DND-41 (cell line): ENCODE data around the gene VAMP7.

Experiments used
- ATAC-seq: fragments of 200-7000 bp; cut with Tn5 transposase; 3 replicates; pipeline ENCODE4 v1.9.1; 2021; ENCODE audit warnings: low read depth; ENCODE audit not compliant: insufficient read depth
- DNase-seq: peaks from one replicate; pipeline ENCODE4 v3.0.0-alpha.2; 2020
- H2AFZ ChIP-seq: 2 replicates; pipeline ENCODE4 v1.6.0; 2012; ENCODE audit warnings: low read depth, low read length
- H3K27ac ChIP-seq: 2 replicates; pipeline ENCODE4 v1.5.1; 2012; ENCODE audit warnings: low read length, inconsistent platforms
- H3K27me3 ChIP-seq: fragments of 200-600 bp; sonication (generic); 2 replicates; pipeline ENCODE4 v1.6.0; 2012; ENCODE audit warnings: low read length, mild to moderate bottlenecking, inconsistent platforms; ENCODE audit not compliant: insufficient read depth, poor library complexity
- H3K36me3 ChIP-seq: 2 replicates; pipeline ENCODE4 v1.5.1; 2012; ENCODE audit warnings: low read length, inconsistent platforms; ENCODE audit not compliant: insufficient read depth
- H3K4me1 ChIP-seq: 2 replicates; pipeline ENCODE4 v1.5.1; 2012; ENCODE audit warnings: mild to moderate bottlenecking, low read length; ENCODE audit not compliant: insufficient read depth
- H3K4me2 ChIP-seq: 2 replicates; pipeline ENCODE4 v1.6.0; 2012; ENCODE audit warnings: mild to moderate bottlenecking, moderate library complexity, low read length, inconsistent platforms; ENCODE audit not compliant: insufficient read depth
- H3K4me3 ChIP-seq, 2 experiments: fragments of 200-600 bp in 1 of 2; shearing (Covaris generic) in 1 of 2; 2 replicates each; pipeline ENCODE4 v1.5.1; 2012 to 2016; ENCODE audit warnings: inconsistent platforms in 2 of 2, low read length in 2 of 2, mild to moderate bottlenecking in 2 of 2, low read depth in 1 of 2, moderate library complexity in 1 of 2
- H3K79me2 ChIP-seq: 2 replicates; pipeline ENCODE4 v1.6.0; 2012; ENCODE audit warnings: low read length, inconsistent platforms; ENCODE audit not compliant: insufficient read depth
- H3K9ac ChIP-seq: 2 replicates; pipeline ENCODE4 v1.6.0; 2012; ENCODE audit warnings: low read depth, mild to moderate bottlenecking, inconsistent platforms, low read length, moderate library complexity
- H3K9me3 ChIP-seq: 2 replicates; pipeline ENCODE4 v1.5.1; 2012; ENCODE audit warnings: low read length, moderate library complexity, mild to moderate bottlenecking, inconsistent platforms; ENCODE audit not compliant: insufficient read depth, severe bottlenecking
- H4K20me1 ChIP-seq: 2 replicates; pipeline ENCODE4 v1.6.0; 2012; ENCODE audit warnings: low read length; ENCODE audit not compliant: insufficient read depth
- EZH2 ChIP-seq: IDR thresholded peaks from 3 replicates; pipeline ENCODE4 v1.6.1; 2012; ENCODE audit warnings: borderline replicate concordance, low read depth, mild to moderate bottlenecking, moderate library complexity, low read length, inconsistent platforms; ENCODE audit not compliant: severe bottlenecking
- TF ChIP-seq, protein P1 (sequence below): IDR thresholded peaks from 2 replicates; pipeline ENCODE4 v1.5.1; 2012; ENCODE audit warnings: borderline replicate concordance, low read length, moderate library complexity, mild to moderate bottlenecking; ENCODE audit not compliant: poor library complexity, severe bottlenecking; ENCODE audit errors: extremely low read depth

Gene VAMP7

DNA sequence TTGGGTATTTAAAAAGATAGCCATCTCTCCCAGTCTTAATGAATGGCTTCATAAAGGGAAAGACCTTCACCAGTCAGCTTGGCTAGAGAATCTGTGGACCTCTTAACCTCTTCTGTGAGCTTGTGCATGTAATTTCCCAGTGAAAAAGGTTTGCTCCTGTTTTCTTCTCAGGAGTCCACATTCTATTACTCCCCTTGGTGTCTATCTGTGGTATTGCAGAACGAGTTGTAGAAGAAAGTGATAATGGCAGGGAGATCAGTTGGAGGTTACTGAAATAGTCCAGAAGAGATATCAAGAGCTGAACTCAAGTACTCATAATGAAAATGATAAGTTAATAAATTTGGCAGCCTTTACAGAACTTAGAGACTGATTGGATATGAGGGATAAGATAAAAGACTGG is 16.5 kb upstream of the VAMP7 start:
- Histone ChIP-seq H3K27ac (no peak overlapping the region), H3K9ac (no peak overlapping the region), H3K4me3 (no peak overlapping the region), H4K20me1 (no peaks in the 10 kb centered on the region), H3K79me2 (no peaks in the 10 kb centered on the region), H2AFZ (no peak overlapping the region), H3K36me3 (no peaks in the 10 kb centered on the region), H3K4me1 (no peaks in the 10 kb centered on the region), H3K4me2 (no peak overlapping the region), H3K27me3 (no peaks in the 10 kb centered on the region), H3K9me3 (peaks cover 8% of the 10 kb centered on the region)
- DNase-seq (no peak), ATAC-seq (no peak)
- TF ChIP-seq EZH2 = no peak
- TF ChIP-seq, protein P1, sequence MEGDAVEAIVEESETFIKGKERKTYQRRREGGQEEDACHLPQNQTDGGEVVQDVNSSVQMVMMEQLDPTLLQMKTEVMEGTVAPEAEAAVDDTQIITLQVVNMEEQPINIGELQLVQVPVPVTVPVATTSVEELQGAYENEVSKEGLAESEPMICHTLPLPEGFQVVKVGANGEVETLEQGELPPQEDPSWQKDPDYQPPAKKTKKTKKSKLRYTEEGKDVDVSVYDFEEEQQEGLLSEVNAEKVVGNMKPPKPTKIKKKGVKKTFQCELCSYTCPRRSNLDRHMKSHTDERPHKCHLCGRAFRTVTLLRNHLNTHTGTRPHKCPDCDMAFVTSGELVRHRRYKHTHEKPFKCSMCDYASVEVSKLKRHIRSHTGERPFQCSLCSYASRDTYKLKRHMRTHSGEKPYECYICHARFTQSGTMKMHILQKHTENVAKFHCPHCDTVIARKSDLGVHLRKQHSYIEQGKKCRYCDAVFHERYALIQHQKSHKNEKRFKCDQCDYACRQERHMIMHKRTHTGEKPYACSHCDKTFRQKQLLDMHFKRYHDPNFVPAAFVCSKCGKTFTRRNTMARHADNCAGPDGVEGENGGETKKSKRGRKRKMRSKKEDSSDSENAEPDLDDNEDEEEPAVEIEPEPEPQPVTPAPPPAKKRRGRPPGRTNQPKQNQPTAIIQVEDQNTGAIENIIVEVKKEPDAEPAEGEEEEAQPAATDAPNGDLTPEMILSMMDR = peak; percentile 39

GRCh38 chrX:155865193-155865592 is 16.0 kb upstream of the VAMP7 start:
- H3K27ac ChIP-seq = no peak overlapping the region
- no peak overlapping the region for H3K4me3 ChIP-seq
- DNase-seq (no peak), ATAC-seq (no peak)
- no peak overlapping the region for H2AFZ ChIP-seq
- H4K20me1 ChIP-seq = no peaks in the 10 kb centered on the region
- TF ChIP-seq, protein P1 = no peak
- no peak for TF ChIP-seq EZH2
- H3K9ac ChIP-seq = no peak overlapping the region
- H3K4me2 ChIP-seq = no peak overlapping the region
- H3K4me1 ChIP-seq = no peaks in the 10 kb centered on the region
- peaks cover 8% of the 10 kb centered on the region for H3K9me3 ChIP-seq
- no peaks in the 10 kb centered on the region for H3K36me3 ChIP-seq
- no peaks in the 10 kb centered on the region for H3K27me3 ChIP-seq
- H3K79me2 ChIP-seq = no peaks in the 10 kb centered on the region

- no peak overlapping the region for H3K4me2 ChIP-seq
- no peak for TF ChIP-seq EZH2
- TF ChIP-seq, protein P1 = no peak
- ATAC-seq (no peak), DNase-seq (no peak)
- no peaks in the 10 kb centered on the region for H3K79me2 ChIP-seq
- H2AFZ ChIP-seq = no peak overlapping the region
- H3K9ac ChIP-seq = no peak overlapping the region
- no peaks in the 10 kb centered on the region for H3K36me3 ChIP-seq
- H3K4me1 ChIP-seq = no peaks in the 10 kb centered on the region
- H3K27me3 ChIP-seq = no peaks in the 10 kb centered on the region
- H3K9me3 ChIP-seq = peaks cover 8% of the 10 kb centered on the region
- no peak overlapping the region for H3K4me3 ChIP-seq
- no peaks in the 10 kb centered on the region for H4K20me1 ChIP-seq
- no peak overlapping the region for H3K27ac ChIP-seq
Observed at GRCh38 chrX:155867821-155868220, 13.3 kb upstream of the VAMP7 start.

DNA sequence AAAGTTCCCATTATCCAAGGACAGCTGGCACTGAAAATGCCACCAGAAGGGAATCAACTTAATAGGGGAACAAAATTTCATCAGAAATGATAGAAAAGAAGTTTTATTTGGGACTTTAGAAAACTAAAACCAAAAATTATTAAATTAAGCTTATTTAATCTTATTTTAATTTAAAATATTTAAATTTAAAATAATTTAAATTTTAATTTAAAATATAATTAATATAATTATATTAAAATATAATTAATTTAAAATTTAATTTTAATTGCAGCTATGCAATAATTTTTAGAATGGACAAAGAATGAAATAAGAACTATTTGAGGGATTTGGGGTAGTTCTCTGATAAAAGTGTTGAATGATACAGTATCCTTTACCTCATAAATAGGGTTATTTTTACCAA is 10.2 kb upstream of the VAMP7 start:
- H3K4me1 ChIP-seq = no peaks in the 10 kb centered on the region
- H4K20me1 ChIP-seq = no peaks in the 10 kb centered on the region
- no peak overlapping the region for H2AFZ ChIP-seq
- H3K4me3 ChIP-seq = no peak overlapping the region
- H3K4me2 ChIP-seq = no peak overlapping the region
- H3K27ac ChIP-seq = no peak overlapping the region
- peaks cover 8% of the 10 kb centered on the region for H3K9me3 ChIP-seq
- no peaks in the 10 kb centered on the region for H3K36me3 ChIP-seq
- H3K27me3 ChIP-seq = no peaks in the 10 kb centered on the region
- TF ChIP-seq EZH2 = no peak
- TF ChIP-seq, protein P1 = no peak
- ATAC-seq (no peak), DNase-seq (no peak)
- no peaks in the 10 kb centered on the region for H3K79me2 ChIP-seq
- no peak overlapping the region for H3K9ac ChIP-seq
